NCI-H2196 (cell line): ENCODE data around the gene SEMA5A.

ENCODE experiments used
- DNase-seq: peaks from one replicate; lab custom pipeline; 2025; ENCODE audit not compliant: unreplicated experiment; lab: John Stamatoyannopoulos, UW

The SEMA5A gene

DNA sequence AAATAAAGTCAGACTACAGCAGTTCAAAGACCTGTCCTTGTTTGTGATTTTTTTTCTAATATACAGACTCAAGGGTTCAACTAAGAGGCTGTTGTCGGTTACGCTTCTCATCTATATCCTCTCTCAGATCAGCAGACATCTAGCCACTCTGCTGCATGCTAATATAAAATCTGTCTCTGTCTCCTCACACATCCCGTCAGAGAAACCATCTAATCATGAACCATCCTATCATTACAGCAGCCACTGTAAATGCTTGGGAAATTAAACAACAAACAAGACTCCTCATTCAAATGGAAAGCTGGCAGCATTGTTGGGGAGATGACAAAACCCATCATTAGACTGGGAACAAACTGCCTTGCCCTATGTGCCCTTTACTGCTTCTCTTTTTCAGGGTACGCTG lies 94.8 kb downstream of the SEMA5A start:
- DNase-seq: no peak

DNA sequence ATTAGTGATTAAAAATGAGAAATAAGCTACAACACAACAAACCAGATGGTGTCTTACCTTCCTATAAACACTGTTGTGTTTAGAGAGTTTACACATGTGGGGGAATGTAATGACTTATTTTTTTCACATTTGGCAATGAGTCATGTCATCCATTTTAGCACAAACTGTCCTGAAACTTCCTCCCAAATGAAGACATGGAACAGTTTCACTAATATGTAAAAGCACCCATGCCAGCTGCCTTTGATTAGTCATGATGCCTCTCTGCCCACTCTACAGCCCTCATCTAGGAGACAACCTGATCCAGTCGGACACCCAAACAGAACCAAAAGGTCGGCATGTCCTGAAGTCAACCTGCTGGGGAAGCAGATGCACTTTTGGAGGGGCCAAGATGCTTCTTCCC lies 98.2 kb downstream of the SEMA5A start:
- no peak for DNase-seq

DNA sequence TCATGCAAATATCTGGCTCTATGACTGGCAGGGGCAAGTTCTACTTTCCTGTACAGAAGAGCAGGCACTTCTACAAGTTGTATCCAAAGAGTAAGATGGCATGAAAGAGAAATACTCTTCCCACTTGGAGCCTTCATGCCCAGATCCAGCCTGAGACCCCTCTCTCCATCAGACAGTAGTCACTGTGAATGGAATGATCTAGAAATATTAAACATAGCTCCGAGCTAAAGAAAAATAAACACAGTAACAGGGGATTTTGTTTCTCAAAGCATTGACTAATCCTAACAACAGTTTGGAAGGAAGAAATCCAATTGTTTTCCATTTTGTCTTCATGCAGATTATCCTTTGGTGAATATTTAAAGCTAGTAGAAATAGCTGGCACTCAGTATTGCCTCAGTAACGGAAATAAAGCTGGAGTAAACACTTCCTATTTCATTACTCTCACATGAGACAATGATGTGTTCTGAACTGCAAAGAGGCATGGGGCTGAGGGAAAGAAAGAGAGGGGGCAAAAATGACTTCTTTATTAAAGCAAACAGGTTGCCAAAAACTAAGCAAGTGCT lies 100.0 kb downstream of the SEMA5A start:
- no peak for DNase-seq

DNA sequence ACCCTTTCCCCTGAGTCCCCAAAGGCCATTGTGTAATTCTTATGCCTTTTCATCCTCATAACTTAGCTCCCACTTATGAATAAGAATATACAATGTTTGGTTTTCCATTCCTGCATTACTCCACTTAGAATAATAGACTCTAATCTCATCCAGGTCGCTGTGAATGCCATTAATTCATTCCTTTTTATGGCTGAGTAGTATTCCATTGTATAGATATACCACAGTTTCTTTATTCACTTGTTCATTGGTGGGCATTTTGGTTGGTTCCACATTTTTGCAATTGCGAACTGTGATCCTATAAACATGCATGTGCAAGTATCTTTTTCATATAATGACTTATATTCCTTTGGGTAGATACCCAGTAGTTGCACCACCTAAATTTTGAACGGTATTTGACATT lies 101.5 kb downstream of the SEMA5A start:
- DNase-seq: no peak

DNA sequence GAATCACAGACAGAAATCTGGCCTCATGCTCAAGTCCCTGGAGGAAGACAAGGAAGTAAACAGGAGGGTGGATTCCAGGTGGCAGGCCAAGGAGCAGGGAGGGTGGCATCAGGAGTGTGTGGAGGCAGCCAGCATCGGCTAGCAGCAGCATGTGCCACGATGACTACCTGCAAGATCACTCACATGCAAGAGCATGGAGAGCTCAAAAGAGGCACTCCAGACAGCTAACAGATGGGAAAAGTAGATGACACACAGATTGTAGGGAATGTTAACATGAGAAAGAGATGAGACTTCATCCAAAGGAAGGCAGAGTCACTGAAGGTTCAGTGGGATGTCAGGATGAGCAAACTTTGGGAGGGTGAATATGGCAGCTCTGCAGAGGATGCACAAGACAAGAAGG lies 104.3 kb downstream of the SEMA5A start:
- no peak for DNase-seq

DNA sequence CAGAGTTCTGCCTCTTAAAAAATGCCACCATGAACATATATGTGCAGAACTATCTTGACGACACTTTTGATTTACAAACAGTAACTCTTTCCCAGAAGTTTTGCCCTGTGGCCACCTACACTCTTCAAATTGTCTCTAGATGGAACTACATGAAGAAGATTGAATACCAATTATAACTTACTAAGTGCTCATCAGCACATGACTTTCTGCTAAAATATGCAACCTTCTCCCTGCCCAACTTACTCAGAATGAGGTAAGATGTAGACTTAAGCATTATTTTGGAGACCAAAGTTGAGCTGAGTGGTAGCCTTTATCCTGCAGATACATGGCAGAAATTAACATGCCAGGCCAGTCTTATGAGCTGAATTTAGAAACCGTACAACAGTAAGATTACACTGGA lies 105.4 kb downstream of the SEMA5A start:
- DNase-seq: no peak

DNA sequence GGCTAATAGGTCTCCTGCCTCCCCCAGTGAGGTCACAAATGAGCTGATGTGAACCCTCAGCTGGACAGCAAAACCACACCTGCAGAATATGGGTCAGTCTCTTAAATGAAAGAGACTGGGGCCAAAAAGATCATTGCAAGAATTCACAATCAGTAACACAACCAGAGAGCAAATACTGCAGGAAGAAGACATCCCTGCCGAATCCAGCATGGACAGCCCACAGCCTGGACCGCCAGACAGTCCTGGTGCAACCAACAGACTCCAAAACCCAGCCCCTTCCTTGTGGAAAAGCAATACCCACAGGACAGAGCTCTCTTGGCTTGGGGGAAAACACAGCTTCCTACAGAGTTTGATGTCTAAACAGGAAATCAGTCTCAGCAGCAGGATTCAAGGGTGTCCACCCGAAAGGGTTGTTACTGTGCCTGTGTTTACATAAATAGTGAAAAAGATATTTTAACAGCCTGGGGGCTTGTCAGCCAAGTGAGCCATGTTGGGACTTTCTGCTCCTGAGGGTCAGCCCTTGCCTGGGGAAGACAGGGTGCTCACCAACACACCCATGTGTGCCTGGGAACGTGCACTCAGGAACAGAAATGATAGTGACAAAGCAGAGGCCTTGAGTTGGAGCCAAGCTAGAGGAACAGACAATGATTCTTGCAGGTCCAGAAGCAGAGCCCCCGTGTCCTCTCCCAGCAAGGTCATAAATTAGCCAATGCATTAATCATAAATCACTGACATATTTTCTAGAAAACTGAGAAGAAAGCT lies 106.2 kb downstream of the SEMA5A start:
- no peak for DNase-seq

DNA sequence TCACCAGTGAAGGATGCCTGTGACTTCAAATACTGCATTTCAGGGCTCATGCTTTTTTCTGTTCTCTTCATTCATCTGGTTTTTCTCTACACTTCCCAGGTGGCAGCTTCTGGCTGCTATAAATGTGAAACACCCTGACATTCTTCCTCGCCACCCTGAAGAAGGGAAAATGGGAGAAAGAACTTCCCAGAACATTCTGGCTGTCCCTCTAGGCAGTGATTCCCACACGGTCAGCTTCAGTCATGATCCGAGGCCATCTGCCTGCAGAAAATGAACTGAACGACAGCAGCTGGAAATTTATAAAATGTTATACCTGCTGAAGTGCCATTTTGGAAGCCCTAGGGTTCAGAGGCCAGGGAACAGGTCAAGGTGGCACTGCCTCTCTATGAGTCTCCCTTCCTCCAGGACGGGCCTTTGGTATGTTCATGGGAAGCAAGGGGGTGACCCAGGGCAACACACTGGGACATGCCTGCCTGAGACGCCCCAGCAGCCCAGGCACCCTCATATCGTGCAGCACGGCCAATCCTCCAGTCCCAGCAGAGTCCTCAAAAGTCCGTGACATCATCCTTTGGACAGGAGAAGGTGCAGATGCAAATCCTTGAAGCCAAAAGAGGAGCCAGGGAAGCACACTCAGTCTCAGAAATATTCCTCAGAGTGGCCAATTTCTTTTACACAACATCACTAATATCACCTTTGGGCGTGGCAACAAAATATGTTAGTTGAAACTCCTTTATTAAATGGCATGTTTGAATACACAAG lies 107.1 kb downstream of the SEMA5A start:
- DNase-seq: no peak

DNA sequence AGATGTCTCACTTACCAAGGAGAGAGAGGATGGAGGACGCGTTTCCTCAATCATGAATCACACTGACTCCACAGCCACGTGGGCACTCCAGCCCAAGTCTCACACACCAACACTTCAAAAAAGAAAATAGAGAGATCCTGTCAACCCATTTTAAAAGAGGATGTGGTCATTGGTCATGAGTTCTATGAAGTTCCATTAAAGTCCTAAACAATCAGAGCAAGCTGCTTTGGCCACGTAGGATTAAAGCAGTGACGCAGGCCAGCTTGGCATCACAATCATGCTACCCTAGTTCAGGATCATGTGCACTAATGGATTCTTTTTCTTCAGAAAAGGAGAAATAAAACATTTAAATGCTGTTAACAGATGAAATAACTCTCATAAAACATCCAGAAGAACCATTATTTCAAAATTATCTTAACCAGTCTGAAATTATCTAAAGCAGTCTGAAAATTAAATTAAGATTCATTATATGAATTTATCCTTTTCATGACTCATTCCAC lies 108.1 kb downstream of the SEMA5A start:
- no peak for DNase-seq

DNA sequence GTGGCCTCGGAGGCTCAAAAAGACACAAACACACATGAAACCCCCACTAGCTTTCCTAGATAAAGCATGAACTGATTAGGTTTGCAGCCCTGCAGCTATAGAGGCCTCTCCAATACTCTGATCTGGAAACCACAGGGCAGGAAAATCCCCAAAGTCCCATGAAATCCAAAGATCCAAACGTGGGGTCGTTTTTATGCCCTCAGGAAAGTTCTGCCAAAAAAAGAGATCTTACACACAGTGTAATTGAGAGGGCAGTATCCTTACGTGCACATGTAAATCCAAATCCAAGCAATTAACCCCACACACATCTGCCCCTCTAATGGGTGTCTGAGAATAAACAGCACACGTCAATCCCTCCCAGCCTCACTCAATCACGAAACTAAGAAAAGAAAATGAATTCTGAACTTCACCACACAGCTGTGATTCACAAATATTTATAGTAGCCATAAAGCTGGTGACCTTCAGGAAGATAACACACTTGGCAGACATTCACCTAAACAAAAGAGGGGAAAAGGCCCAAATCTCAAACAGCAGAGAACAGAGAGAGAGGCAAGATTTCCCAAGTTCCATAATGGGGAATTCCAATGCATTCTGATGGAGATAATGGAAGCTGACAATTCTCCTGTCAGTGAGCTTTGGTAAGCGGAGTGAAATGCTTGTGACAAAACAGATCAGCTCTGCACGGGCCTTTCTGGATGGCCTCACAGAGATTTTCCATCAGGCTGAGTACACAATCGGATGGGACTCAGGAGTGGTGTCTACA lies 114.2 kb downstream of the SEMA5A start:
- DNase-seq: no peak

DNA sequence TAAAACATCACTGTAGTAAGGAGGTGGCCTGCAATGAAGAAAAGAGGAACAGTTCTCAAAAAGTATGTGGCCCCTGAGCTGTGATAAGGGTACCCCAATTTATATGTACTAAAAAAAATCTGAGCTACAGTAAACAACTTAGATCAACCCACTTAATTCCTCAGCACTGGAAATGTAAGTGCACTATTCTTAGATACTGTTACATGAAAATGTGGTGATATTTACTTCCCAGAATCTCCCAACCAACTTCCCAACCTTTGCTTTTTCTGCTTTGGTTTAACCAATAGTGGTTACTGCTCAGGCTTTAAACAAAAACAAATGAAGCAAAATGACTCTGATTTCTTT lies 114.8 kb downstream of the SEMA5A start:
- DNase-seq: no peak

DNA sequence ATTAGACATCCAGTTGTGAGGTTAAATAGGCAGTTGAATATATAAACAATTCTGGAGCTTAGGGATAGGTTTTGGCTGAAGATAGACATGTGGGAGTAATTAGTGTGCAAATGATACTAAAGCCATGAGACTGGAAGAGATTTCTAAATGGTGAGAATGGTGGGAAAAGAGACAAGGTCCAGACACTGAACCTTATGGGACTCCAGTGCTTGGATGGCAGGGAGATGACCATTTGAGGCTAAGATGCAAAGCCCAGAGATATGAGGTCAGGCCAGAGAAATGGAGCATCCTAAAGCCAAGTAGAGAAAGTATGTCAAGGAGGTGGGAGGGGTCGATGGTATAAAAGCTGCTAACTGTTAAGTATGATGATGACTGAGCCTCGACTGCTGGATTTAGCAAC lies 115.6 kb downstream of the SEMA5A start:
- DNase-seq: no peak

DNA sequence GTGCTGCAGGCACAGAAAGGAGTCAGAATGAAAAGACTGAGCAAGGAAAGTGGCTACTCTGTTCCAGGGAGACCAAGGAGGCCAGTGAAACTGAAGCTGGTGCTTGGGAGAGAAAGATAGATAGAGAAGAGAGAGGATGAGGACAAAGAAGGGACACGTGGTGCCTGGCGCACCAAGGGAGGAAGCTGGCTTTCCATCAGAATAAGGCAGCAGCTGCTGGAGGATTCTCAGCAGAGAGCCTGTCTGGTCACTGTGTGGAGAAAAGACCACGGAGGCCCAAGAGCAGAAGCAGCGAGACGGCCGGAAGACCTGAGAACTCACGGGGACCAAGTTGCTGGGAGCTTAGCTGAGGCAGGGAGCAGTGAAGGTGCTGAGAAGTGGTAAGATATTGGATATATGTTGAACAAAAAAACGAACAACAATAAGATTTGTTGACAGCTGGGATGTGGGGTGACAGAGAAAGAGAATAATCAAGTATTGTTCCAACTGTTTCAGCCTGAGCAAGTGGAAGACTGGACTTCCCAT lies 116.1 kb downstream of the SEMA5A start:
- DNase-seq: no peak

DNA sequence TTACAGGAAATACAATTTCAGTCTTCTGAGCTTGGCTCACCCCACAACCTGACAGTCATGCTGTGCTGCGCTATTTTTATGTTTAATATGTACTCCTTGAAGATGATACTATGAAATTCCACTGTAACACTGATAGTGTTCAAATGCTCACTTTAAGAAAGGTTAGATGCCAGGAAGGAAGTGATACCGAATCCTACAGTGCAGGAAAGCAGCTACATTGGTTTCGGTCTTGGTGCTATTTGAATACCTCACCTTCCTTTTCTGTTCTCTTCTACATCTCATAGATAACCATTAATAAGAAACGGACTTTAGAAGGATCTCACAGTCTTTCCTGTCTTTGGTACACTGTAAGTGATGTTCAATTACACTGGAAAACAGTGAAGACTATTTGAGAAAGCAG lies 117.6 kb downstream of the SEMA5A start:
- DNase-seq: no peak

DNA sequence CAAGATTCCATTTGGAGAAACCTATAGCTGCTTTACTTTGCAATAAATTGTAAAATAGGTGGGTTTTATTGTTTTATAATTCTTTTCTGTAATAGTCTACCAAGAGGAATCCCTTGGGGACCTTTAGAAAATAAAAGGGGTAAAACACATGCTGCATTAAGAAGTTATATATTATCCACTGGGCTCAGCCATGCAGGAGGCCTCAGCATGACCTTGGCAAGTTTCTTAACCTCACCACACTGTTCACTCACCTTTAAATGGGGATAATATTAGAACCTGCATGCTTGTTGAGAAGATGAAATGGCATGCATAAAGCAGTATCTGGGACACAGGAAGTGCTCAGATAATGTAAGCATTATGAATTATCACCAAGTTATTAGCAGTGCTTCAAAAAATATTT lies 120.2 kb downstream of the SEMA5A start:
- no peak for DNase-seq

DNA sequence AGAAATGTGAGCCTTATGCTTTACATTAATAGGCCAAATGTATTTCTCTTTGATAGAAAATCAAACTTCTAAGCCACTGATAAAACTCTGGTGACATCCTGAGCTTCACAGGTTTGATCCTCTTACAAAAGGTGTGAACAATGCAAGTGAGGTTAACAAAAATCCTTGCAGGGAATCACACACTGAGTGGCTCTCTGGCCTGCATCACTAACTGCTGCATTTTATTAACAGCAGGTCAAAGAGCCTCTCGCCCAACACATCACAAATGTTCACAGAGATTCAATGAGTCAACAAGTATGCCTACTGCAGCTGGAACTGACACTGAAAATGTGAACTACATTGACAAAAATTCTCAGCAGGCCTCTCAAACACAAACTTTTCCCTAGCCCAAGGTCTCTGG lies 122.3 kb downstream of the SEMA5A start:
- no peak for DNase-seq

DNA sequence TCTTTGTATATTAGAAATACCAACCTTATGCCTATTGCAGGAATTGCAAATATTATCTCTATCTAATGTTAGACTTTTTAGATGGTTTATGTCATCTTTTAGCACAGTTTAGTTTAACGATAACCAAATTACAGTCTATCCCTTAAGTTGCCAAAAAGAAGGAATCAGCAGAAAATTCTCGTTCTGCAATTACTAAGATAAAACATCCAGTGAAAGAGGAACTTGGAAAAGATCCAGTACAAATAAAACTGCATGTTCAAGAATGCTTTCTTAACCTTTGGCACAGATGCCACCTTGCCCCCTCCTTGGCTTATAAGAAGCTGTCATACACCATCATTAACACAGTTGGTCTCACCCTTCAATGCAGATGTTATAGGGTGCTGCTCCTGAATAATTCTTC lies 124.0 kb downstream of the SEMA5A start:
- DNase-seq: no peak

DNA sequence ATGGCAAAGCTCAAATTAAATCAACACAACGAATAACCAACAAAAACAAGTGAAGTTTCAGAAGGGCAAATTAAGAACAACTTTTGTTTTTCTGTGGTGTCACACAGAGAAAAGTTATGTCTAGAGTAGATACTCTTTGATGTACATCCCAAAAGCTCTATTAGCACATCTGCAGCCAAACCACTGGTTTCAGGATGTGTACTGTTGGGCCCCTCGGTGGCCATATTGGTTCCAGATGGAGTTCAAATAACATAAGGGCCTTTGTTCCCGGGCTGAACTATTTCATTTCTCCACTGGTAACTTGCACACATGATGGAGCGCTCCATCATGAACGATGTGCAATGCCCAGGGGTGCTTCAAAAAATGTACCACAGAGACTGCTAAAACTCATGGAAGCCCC lies 126.1 kb downstream of the SEMA5A start:
- no peak for DNase-seq

DNA sequence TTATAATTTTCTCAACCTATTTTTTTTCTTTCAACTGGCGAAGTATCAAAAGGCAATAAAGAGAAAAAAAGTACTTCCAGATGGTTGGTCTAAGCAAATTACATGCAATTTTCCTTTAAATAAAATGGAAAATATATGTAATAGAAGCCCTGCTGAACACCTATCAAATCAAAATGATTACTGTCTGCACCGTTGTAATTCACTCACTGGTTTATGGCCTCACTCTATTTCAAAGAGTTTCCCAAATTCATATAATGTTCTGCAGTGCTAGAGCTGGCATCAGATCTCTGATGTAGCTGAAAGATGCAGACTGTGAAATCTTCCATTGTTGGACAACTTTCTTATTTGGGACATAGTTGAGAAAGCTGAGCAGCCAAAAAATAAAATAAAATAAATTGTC lies 130.3 kb downstream of the SEMA5A start:
- no peak for DNase-seq

DNA sequence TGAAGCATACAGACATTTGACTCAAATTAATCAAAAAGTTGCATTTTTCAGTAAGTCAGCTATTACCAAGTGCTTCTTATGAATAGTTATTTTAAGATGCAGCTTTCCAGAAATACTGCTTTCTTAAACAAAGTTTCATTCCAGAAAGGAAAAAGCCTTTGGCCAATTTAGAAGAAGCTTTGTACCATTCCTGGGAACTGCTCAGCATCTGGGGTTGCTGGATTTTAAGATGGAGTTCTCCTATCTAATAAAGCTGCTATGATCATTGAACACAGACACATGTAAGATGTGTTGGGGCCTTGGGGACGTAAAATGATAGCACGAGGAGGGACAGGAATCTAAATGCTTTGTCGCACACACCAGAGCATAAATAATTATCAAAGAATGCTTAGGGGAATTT lies 130.8 kb downstream of the SEMA5A start:
- no peak for DNase-seq

DNA sequence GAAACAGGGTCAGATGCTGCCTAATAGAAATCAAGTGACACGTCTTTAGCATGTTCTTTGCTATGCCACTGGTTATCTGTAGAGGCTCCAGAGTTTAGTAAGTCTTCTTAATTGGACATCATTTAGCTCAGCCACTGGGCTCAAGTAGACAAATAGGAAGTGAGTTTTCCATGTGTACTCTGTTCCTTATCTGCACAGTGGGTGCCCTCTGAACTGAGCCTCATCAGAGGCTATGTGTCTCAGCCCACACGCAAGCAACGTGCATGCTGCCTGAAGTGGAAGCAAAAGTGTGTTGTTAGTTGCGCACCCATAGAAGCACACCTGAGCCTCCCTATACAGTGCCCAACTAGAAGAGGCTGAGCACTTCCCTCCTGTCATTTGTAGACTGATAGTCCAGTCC lies 134.7 kb downstream of the SEMA5A start:
- DNase-seq: no peak
